Left lung (tissue), 10 donors: Measurements from ENCODE around the gene RNF115. TPM values are rescaled to one million over a fixed set of nuclear protein-coding genes. Genes with fewer than 3 reads are reported as not detected.
"Not testable (repeated sequence)": the region's sequence is repeated elsewhere in the genome, so short reads cannot be mapped to it uniquely, and the experiment has no call there.

Experiments used
- ATAC-seq: fragments of 200-7000 bp; cut with Tn5 transposase; one replicate; pipeline ENCODE4 v1.9.1; 2020; ENCODE audit warnings: moderate library complexity
- DNase-seq, 4 donors: peaks; one replicate each; pipeline ENCODE4 v3.0.0-alpha.2; 2013 to 2020
- H3K27ac ChIP-seq, 2 donors: fragments of 200-600 bp; sonication (generic) in 1 of 2; one replicate each; pipeline versions ENCODE4 v1.5.0 to v1.8.0; 2020 to 2021
- H3K27me3 ChIP-seq, 2 donors: fragments of 200-600 bp; sonication (generic) in 1 of 2; one replicate each; pipeline versions ENCODE4 v1.5.0 to v1.8.0; 2020 to 2021
- H3K36me3 ChIP-seq, 2 donors: fragments of 200-600 bp; sonication (generic) in 1 of 2; one replicate each; pipeline versions ENCODE4 v1.5.0 to v1.8.0; 2020 to 2021
- H3K4me1 ChIP-seq, 2 donors: fragments of 200-600 bp; one replicate each; pipeline ENCODE4 v1.8.0; 2021
- H3K4me3 ChIP-seq, 2 donors: fragments of 200-600 bp; sonication (generic) in 1 of 2; one replicate each; pipeline versions ENCODE4 v1.5.0 to v1.8.0; 2020 to 2021; ENCODE audit warnings: mild to moderate bottlenecking in 1 of 2
- H3K9me3 ChIP-seq, 2 donors: fragments of 200-600 bp; sonication (generic) in 1 of 2; one replicate each; pipeline versions ENCODE4 v1.5.0 to v1.8.0; 2020 to 2021
- intact Hi-C, 2 donors: fragments of 100-400 bp; cut with DNase I; formaldehyde crosslinking; loops; one replicate each; pipeline versions ENCODE4 v1.11.2 to v1.14.2; 2022
- polyA plus RNA-seq, 6 donors: library from polyadenylated mRNA; unstranded; fragments of 120-200 nt; gene quantifications; one replicate each; pipeline ENCODE4 v1.2.1, GENCODE V29; 2013; ENCODE audit not compliant: insufficient read length in 6 of 6
- total RNA-seq, 2 donors: library from RNA; stranded (reverse); fragmentation: NEBNext Ultra II Directional; extraction: Animal tissue kit (Norgen Biotek cat#: 25700); gene quantifications; one replicate each; pipeline ENCODE4 v1.2.1, GENCODE V29; 2021
- TF ChIP-seq, protein P1 (sequence below), 2 donors: fragments of 200-600 bp; sonication (generic) in 1 of 2; IDR thresholded peaks; one replicate each; pipeline versions ENCODE4 v1.5.0 to v1.8.0; 2021; ENCODE audit warnings: antibody characterized with exemption in 2 of 2
- donor health status: DM: no; HTN: yes; CAD: no.
- donor health status: DM: no; HTN: no; CAD: no.

The RNF115 gene
- total and polyA plus RNA-seq, 8 donors, result 11.8 to 20.4 (median 18.1) TPM

DNA sequence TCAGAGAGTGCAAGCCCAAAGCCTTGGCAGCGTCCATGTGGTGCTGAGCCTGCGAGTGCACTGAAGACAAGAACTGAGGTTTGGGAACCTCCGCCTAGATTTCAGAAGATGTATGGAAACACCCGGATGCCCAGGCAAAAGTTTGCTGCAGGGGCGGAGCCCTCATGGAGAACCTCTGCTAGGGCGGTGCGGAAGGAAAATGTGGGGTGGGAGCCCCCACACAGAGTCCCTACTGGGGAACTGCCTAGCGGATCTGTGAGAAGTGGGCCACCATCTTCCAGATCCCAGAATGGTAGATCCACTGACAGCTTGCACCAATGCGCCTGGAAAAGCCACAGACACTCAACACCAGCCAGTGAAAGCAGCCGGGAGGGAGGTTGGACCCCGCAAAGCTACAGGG, 62.4 kb downstream of the RNF115 start:
- intact Hi-C loops, H3K9me3 ChIP-seq, H3K27me3 ChIP-seq, H3K27ac ChIP-seq, ATAC-seq, H3K4me3 ChIP-seq, H3K4me1 ChIP-seq, DNase-seq: not testable (repeated sequence)
- peaks cover 0 to 44% of the 10 kb centered on the region in 2 donors for H3K36me3 ChIP-seq

DNA sequence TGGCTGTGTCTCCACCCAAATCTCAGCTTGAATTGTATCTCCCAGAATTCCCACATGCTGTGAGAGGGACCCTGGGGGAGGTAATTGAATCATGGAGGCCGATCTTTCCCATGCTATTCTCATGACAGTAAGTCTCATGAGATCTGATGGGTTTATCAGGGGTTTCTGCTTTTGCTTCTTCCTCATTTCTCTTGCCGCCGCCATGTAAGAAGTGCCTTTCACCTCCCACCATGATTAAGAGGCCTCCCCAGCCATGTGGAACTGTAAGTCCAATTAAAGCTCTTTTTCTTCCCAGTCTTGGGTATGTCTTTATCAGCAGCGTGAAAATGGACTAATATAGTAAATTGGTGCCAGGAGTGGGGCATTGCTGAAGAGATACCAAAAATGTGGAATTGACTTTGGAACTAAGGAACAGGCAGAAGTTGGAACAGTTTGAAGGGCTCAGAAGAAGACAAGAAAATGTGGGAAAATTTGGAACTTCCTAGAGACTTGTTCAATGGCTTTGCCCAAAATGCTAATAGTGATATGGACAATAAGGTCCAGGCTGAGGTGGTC, 63.4 kb downstream of the RNF115 start:
- DNase-seq, intact Hi-C loops, H3K27me3 ChIP-seq, ATAC-seq, H3K4me1 ChIP-seq, H3K4me3 ChIP-seq, H3K9me3 ChIP-seq, H3K27ac ChIP-seq: not testable (repeated sequence)
- H3K36me3 ChIP-seq, result peaks cover 0 to 54% of the 10 kb centered on the region in 2 donors

DNA sequence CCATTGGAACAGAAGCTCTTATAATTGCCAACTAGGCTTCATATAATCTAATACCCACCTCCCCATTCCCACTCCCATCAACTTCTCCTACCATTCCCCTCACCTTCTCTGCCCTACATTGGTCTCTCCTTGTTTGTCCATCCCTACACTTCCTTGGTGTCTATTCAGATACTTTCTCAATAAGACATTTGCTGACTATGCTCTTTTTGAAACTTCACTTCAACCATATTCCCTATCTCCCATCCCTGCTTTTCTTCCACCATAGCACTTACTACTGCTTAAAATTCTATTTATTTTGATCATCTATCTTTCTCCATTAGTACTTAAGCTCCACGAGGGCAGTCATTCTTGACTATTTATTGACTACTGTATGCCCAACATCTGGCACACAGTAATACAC, 64.2 kb downstream of the RNF115 start:
- Histone ChIP-seq H3K27me3 (no peaks in the 10 kb centered on the region), H3K27ac (no peak overlapping the region), H3K4me3 (no peak overlapping the region), H3K36me3 (peaks cover 0 to 55% of the 10 kb centered on the region in 2 donors), H3K9me3 (peaks cover 0 to 8% of the 10 kb centered on the region in 2 donors), H3K4me1 (no peaks in the 10 kb centered on the region)
- TF ChIP-seq, protein P1, sequence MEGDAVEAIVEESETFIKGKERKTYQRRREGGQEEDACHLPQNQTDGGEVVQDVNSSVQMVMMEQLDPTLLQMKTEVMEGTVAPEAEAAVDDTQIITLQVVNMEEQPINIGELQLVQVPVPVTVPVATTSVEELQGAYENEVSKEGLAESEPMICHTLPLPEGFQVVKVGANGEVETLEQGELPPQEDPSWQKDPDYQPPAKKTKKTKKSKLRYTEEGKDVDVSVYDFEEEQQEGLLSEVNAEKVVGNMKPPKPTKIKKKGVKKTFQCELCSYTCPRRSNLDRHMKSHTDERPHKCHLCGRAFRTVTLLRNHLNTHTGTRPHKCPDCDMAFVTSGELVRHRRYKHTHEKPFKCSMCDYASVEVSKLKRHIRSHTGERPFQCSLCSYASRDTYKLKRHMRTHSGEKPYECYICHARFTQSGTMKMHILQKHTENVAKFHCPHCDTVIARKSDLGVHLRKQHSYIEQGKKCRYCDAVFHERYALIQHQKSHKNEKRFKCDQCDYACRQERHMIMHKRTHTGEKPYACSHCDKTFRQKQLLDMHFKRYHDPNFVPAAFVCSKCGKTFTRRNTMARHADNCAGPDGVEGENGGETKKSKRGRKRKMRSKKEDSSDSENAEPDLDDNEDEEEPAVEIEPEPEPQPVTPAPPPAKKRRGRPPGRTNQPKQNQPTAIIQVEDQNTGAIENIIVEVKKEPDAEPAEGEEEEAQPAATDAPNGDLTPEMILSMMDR (IDR thresholded peaks at IDR 0.05), result no peak
- DNase-seq, result no peak
- intact Hi-C loops, result no loop called here
- ATAC-seq, result no peak

DNA sequence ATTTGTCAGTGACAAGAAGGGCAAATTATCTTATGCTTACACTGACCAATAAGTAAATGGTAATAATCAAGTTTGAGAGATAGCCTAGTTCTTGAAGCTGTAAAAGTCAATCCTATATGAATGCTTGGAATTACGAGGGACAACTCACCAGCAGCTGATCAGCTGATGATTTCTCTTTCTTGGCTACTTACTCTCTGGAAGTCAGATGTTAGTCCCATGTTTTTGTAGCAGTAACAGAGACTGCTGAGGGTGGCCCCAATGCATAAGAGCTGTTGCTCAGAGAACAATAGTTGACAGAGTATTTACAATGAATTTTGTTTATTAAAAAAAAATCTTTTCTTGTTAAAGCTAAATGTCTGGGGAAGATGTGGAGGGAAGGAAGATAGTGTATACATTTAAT, 65.3 kb downstream of the RNF115 start:
- H3K27me3 ChIP-seq, result no peaks in the 10 kb centered on the region
- peaks cover 0 to 8% of the 10 kb centered on the region in 2 donors for H3K9me3 ChIP-seq
- peaks cover 0 to 50% of the 10 kb centered on the region in 2 donors for H3K36me3 ChIP-seq
- ATAC-seq (no peak), DNase-seq (no peak)
- no peak overlapping the region for H3K27ac ChIP-seq
- H3K4me1 ChIP-seq, result no peaks in the 10 kb centered on the region
- intact Hi-C loops, result no loop called here
- no peak overlapping the region for H3K4me3 ChIP-seq
- TF ChIP-seq, protein P1 (IDR thresholded peaks at IDR 0.05), result no peak

DNA sequence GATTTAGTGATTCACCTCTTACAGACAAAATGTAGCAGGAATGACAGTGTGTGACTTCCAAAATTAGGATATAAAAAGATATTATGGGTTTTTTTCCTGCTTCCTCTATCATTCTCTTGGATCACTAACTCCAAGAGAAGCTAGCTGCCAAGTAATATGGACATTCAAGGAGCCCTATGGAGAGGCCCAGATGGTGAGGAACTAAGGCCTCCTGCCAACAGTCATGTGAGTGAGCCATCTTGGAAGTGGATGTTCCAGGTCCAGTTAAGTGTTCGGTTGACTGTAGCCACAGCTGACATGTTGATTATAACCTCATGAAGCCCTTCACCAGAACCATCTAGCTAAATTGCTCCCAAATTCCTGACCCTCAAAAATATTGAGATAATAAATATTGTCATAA, 65.8 kb downstream of the RNF115 start:
- TF ChIP-seq, protein P1 (IDR thresholded peaks at IDR 0.05), result no peak
- Histone ChIP-seq H3K27ac (no peak overlapping the region), H3K4me1 (no peaks in the 10 kb centered on the region), H3K4me3 (no peak overlapping the region), H3K9me3 (peaks cover 0 to 8% of the 10 kb centered on the region in 2 donors), H3K36me3 (peaks cover 0 to 45% of the 10 kb centered on the region in 2 donors), H3K27me3 (no peaks in the 10 kb centered on the region)
- ATAC-seq (no peak), DNase-seq (no peak)
- intact Hi-C loops, result no loop called here

DNA sequence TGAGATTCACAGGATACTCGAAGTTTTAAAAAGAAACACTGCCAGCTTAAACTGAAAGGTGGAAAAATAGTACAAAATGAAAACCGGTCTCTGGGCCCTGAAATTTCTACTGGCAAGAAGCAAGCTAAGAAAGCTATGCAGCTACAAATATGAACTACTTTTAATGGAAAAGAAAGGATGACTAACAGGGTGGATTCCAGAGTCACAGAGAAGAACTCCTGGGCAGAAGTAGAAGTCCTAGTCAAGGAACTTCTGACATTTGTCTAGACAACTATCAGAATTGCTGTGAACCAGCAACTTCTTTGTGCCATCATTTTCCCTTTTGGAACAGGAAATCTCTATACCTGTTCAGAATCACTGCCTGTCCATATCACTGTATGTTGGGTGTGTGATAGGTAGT, 66.5 kb downstream of the RNF115 start:
- DNase-seq (no peak), ATAC-seq (no peak)
- H3K4me3 ChIP-seq, result no peak overlapping the region
- peaks cover 0 to 50% of the 10 kb centered on the region in 2 donors for H3K36me3 ChIP-seq
- no peak overlapping the region for H3K27ac ChIP-seq
- TF ChIP-seq, protein P1 (IDR thresholded peaks at IDR 0.05), result no peak
- peaks cover 0 to 8% of the 10 kb centered on the region in 2 donors for H3K9me3 ChIP-seq
- no peaks in the 10 kb centered on the region for H3K4me1 ChIP-seq
- intact Hi-C loops, result no loop called here
- no peaks in the 10 kb centered on the region for H3K27me3 ChIP-seq
